GM18520 (cell line): Measurements from ENCODE around the gene ZNF446.
"Not testable (repeated sequence)": the region's sequence is repeated elsewhere in the genome, so short reads cannot be mapped to it uniquely, and the experiment has no call there.

Source experiments
- ATAC-seq: cut with Tn5 transposase; IDR thresholded peaks from one replicate; pipeline ENCODE4 v1.9.1; 2021; ENCODE audit not compliant: unreplicated experiment

ZNF446 gene

GRCh38 chr19:58475714-58476497, at the start of gene ZNF446:
ZNF446 (plus strand) TSS chr19:58476352; CDS start chr19:58477219, 867 bp downstream.
- ATAC-seq: peak; percentile 83

- no peak for ATAC-seq
These were observed 47.5 kb upstream of the ZNF446 start for GRCh38 chr19:58428617-58429016.

GRCh38 chr19:58429745-58430144, 46.4 kb upstream of the ZNF446 start:
- ATAC-seq: no peak

- no peak for ATAC-seq
These were observed 41.9 kb upstream of the ZNF446 start for GRCh38 chr19:58434217-58434616.

GRCh38 chr19:58439576-58440554, 36.3 kb upstream of the ZNF446 start, which contains the start of gene ZNF132:
ZNF132 (minus strand) TSS chr19:58440153; CDS start chr19:58439821, 332 bp downstream.
- peak; percentile 99 for ATAC-seq

- no peak for ATAC-seq
These were observed 35.6 kb upstream of the ZNF446 start for GRCh38 chr19:58440556-58440955.

GRCh38 chr19:58442986-58443385, 33.2 kb upstream of the ZNF446 start:
- ATAC-seq: not testable (repeated sequence)

- not testable (repeated sequence) for ATAC-seq
These were observed 27.3 kb upstream of the ZNF446 start for GRCh38 chr19:58448860-58449259.

GRCh38 chr19:58449980-58450379, 26.2 kb upstream of the ZNF446 start:
- not testable (repeated sequence) for ATAC-seq

- no peak for ATAC-seq
These were observed 25.2 kb upstream of the ZNF446 start for GRCh38 chr19:58450856-58451357.

GRCh38 chr19:58451358-58452101, 24.6 kb upstream of the ZNF446 start, which contains the start of gene ZNF324B:
ZNF324B (plus strand) TSS chr19:58451622; CDS start chr19:58453702, 2,080 bp downstream.
- peak; percentile 88 for ATAC-seq

- ATAC-seq: no peak
These were observed 22.4 kb upstream of the ZNF446 start for GRCh38 chr19:58453743-58454142.

- ATAC-seq: no peak
These were observed 20.8 kb upstream of the ZNF446 start for GRCh38 chr19:58455306-58455705.

GRCh38 chr19:58456111-58456510, 20.0 kb upstream of the ZNF446 start:
- ATAC-seq: no peak

GRCh38 chr19:58460039-58460438, 16.1 kb upstream of the ZNF446 start:
- no peak for ATAC-seq

GRCh38 chr19:58466089-58466759, 9.9 kb upstream of the ZNF446 start:
- no peak for ATAC-seq

GRCh38 chr19:58466760-58467589, 9.2 kb upstream of the ZNF446 start, which contains the start of gene ZNF324:
ZNF324 (plus strand) TSS chr19:58467080; CDS start chr19:58469186, 2,106 bp downstream.
- ATAC-seq: peak; percentile 91

GRCh38 chr19:58468216-58468839, 7.8 kb upstream of the ZNF446 start:
- ATAC-seq: no peak
